ENCODE results near the gene LRRTM3.

LRRTM3 gene

GRCh38 chr10:66925896-66926715 is at the start of gene LRRTM3:
LRRTM3 (plus strand) TSS chr10:66926036.
- FAIRE-seq: peak; percentile 61

- no peak for FAIRE-seq
These were observed 48.5 kb upstream of the LRRTM3 start for GRCh38 chr10:66877361-66877760.

GRCh38 chr10:66880292-66880691 is 45.5 kb upstream of the LRRTM3 start:
- FAIRE-seq: no peak

- FAIRE-seq: no peak
These were observed 45.0 kb upstream of the LRRTM3 start for GRCh38 chr10:66880826-66881225.

- FAIRE-seq: no peak
These were observed 44.0 kb upstream of the LRRTM3 start for GRCh38 chr10:66881814-66882213.

GRCh38 chr10:66882271-66882670 is 43.6 kb upstream of the LRRTM3 start:
- no peak for FAIRE-seq

GRCh38 chr10:66886848-66887247 is 39.0 kb upstream of the LRRTM3 start:
- FAIRE-seq: no peak

GRCh38 chr10:66888237-66888636 is 37.6 kb upstream of the LRRTM3 start:
- no peak for FAIRE-seq

- FAIRE-seq: no peak
These were observed 33.0 kb upstream of the LRRTM3 start for GRCh38 chr10:66892871-66893270.

- no peak for FAIRE-seq
These were observed 15.2 kb upstream of the LRRTM3 start for GRCh38 chr10:66910671-66911070.

- no peak for FAIRE-seq
These were observed 9.8 kb upstream of the LRRTM3 start for GRCh38 chr10:66916030-66916429.

- no peak for FAIRE-seq
These were observed 8.7 kb upstream of the LRRTM3 start for GRCh38 chr10:66917104-66917503.

- no peak for FAIRE-seq
These were observed 6.6 kb upstream of the LRRTM3 start for GRCh38 chr10:66919248-66919647.

- no peak for FAIRE-seq
These were observed 1.0 kb upstream of the LRRTM3 start for GRCh38 chr10:66924674-66925345.

- FAIRE-seq: peak; percentile 4
These were observed 463 bp upstream of the LRRTM3 start for GRCh38 chr10:66925373-66925772.

GRCh38 chr10:66926841-66927240 is 1.0 kb downstream of the LRRTM3 start:
- FAIRE-seq: no peak

- FAIRE-seq: no peak
These were observed 1.6 kb downstream of the LRRTM3 start for GRCh38 chr10:66927251-66927935.

GRCh38 chr10:66927971-66928770 is 2.3 kb downstream of the LRRTM3 start:
- FAIRE-seq: no peak

- FAIRE-seq: no peak
These were observed 2.9 kb downstream of the LRRTM3 start for GRCh38 chr10:66928776-66929175.

- no peak for FAIRE-seq
These were observed 3.5 kb downstream of the LRRTM3 start for GRCh38 chr10:66929375-66929774.

- peak; percentile 95 for FAIRE-seq
These were observed 5.6 kb downstream of the LRRTM3 start for GRCh38 chr10:66931340-66931948.

- no peak for FAIRE-seq
These were observed 6.1 kb downstream of the LRRTM3 start for GRCh38 chr10:66931949-66932343.

All from endometrium (tissue), 2 donors.